Astrocyte (in vitro differentiated cells and primary cell): ENCODE data around the gene RPS6KA3. TPM values are rescaled to one million over a fixed set of nuclear protein-coding genes. Genes with fewer than 3 reads are reported as not detected.
A peak's percentile ranks its signal among the peaks of the same experiment; 100 is the strongest.

Source experiments
- DNase-seq: peaks from one replicate; pipeline ENCODE4 v3.0.0-alpha.2; 2010; ENCODE audit warnings: low read depth
- FAIRE-seq: peaks from 2 replicates; lab custom pipeline; 2011; peaks lifted over from hg19 to GRCh38; lab: Jason Lieb, UNC
- H2AFZ ChIP-seq: 2 replicates; pipeline ENCODE4 v1.6.0; 2012; ENCODE audit warnings: low read depth, low read length, inconsistent platforms
- H3K27ac ChIP-seq: 2 replicates; pipeline ENCODE4 v1.5.1; 2011; ENCODE audit warnings: low read depth, low read length, inconsistent platforms
- H3K27me3 ChIP-seq: 2 replicates; pipeline ENCODE4 v1.6.0; 2011; ENCODE audit warnings: low read length, inconsistent platforms; ENCODE audit not compliant: insufficient read depth
- H3K36me3 ChIP-seq: 2 replicates; pipeline ENCODE4 v1.5.1; 2011; ENCODE audit warnings: low read length, inconsistent platforms; ENCODE audit not compliant: insufficient read depth
- H3K4me1 ChIP-seq: 2 replicates; pipeline ENCODE4 v1.5.1; 2011; ENCODE audit warnings: low read length, inconsistent platforms; ENCODE audit not compliant: insufficient read depth
- H3K4me2 ChIP-seq: 2 replicates; pipeline ENCODE4 v1.6.0; 2012; ENCODE audit warnings: low read length, inconsistent platforms
- H3K4me3 ChIP-seq: 2 replicates; pipeline ENCODE4 v1.5.1; 2011; ENCODE audit warnings: low read depth, mild to moderate bottlenecking, low read length, inconsistent platforms; ENCODE audit not compliant: insufficient read depth
- H3K79me2 ChIP-seq: 2 replicates; pipeline ENCODE4 v1.6.0; 2012; ENCODE audit warnings: mild to moderate bottlenecking, low read length, inconsistent platforms; ENCODE audit not compliant: insufficient read depth
- H3K9ac ChIP-seq: 2 replicates; pipeline ENCODE4 v1.6.0; 2012; ENCODE audit warnings: mild to moderate bottlenecking, low read length, inconsistent platforms
- H3K9me3 ChIP-seq: 2 replicates; pipeline ENCODE4 v1.5.1; 2012; ENCODE audit warnings: low read depth, mild to moderate bottlenecking, low read length, inconsistent platforms; ENCODE audit not compliant: insufficient read depth
- H4K20me1 ChIP-seq: 2 replicates; pipeline ENCODE4 v1.6.0; 2012; ENCODE audit warnings: low read length, inconsistent platforms; ENCODE audit not compliant: insufficient read depth
- H3K27ac Mint-ChIP-seq: one replicate; pipeline ENCODE4 v1.8.0; 2021; ENCODE audit warnings: mild to moderate bottlenecking, mixed read lengths; ENCODE audit not compliant: unreplicated experiment
- H3K27me3 Mint-ChIP-seq: one replicate; pipeline ENCODE4 v1.8.0; 2021; ENCODE audit warnings: low read depth, mixed read lengths; ENCODE audit not compliant: unreplicated experiment
- H3K36me3 Mint-ChIP-seq: one replicate; pipeline ENCODE4 v1.8.0; 2021; ENCODE audit warnings: low read depth, mixed read lengths; ENCODE audit not compliant: unreplicated experiment
- H3K4me1 Mint-ChIP-seq: one replicate; pipeline ENCODE4 v1.8.0; 2021; ENCODE audit warnings: low read depth, mixed read lengths; ENCODE audit not compliant: unreplicated experiment
- H3K4me3 Mint-ChIP-seq: one replicate; pipeline ENCODE4 v1.8.0; 2021; ENCODE audit warnings: mild to moderate bottlenecking, moderate library complexity, mixed read lengths; ENCODE audit not compliant: unreplicated experiment
- H3K9me3 Mint-ChIP-seq: one replicate; pipeline ENCODE4 v1.8.0; 2021; ENCODE audit warnings: mild to moderate bottlenecking, mixed read lengths; ENCODE audit not compliant: unreplicated experiment
- EZH2 ChIP-seq: IDR thresholded peaks from 2 replicates; pipeline ENCODE4 v1.6.1; 2012; ENCODE audit warnings: mild to moderate bottlenecking, low read length, inconsistent platforms; ENCODE audit not compliant: insufficient read depth
- total RNA-seq: library from RNA; stranded (reverse); gene quantifications from 2 replicates; pipeline ENCODE4 v1.2.1, GENCODE V29; 2021
- TF ChIP-seq, protein P1 (sequence below): IDR thresholded peaks from 2 replicates; pipeline ENCODE4 v1.5.1; 2011; ENCODE audit warnings: low read depth, mild to moderate bottlenecking, inconsistent platforms, low read length, moderate library complexity; ENCODE audit not compliant: insufficient read depth

Gene RPS6KA3
- total RNA-seq, 1 donor from 2014 or later = 34.3 TPM

DNA sequence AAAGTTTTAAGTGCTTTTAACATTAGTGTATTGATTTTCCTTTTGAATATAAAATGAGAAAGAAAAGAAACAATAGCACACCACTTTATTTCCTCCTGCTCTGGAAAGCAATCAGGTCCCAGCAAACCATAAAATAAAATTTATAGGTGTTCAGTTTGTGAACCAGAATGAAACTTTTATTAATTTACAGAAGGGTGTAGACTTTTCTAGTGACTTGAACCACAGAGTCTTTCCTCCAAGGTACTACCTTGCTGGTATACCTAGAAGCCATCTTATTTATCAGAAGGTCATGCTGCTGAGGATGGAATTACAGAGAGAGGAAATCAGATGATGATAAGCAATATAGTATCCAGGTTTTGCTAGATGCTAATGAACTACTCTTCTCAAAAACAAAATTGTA is 27.6 kb upstream of the RPS6KA3 start:
- Histone ChIP-seq H4K20me1 (no peaks in the 10 kb centered on the region), H3K4me3 (no peak overlapping the region), H2AFZ (no peak overlapping the region), H3K27me3 (no peaks in the 10 kb centered on the region), H3K4me1 (no peaks in the 10 kb centered on the region), H3K4me2 (no peak overlapping the region), H3K36me3 (no peaks in the 10 kb centered on the region), H3K9me3 (no peaks in the 10 kb centered on the region), H3K9ac (no peak overlapping the region), H3K27ac (no peak overlapping the region), H3K79me2 (no peaks in the 10 kb centered on the region)
- Mint-ChIP-seq H3K9me3 (no peaks in the 10 kb centered on the region), H3K27ac (no peak overlapping the region), H3K4me3 (no peak overlapping the region), H3K27me3 (peaks cover 2% of the 10 kb centered on the region), H3K4me1 (no peaks in the 10 kb centered on the region), H3K36me3 (no peaks in the 10 kb centered on the region)
- FAIRE-seq = no peak
- TF ChIP-seq, protein P1, sequence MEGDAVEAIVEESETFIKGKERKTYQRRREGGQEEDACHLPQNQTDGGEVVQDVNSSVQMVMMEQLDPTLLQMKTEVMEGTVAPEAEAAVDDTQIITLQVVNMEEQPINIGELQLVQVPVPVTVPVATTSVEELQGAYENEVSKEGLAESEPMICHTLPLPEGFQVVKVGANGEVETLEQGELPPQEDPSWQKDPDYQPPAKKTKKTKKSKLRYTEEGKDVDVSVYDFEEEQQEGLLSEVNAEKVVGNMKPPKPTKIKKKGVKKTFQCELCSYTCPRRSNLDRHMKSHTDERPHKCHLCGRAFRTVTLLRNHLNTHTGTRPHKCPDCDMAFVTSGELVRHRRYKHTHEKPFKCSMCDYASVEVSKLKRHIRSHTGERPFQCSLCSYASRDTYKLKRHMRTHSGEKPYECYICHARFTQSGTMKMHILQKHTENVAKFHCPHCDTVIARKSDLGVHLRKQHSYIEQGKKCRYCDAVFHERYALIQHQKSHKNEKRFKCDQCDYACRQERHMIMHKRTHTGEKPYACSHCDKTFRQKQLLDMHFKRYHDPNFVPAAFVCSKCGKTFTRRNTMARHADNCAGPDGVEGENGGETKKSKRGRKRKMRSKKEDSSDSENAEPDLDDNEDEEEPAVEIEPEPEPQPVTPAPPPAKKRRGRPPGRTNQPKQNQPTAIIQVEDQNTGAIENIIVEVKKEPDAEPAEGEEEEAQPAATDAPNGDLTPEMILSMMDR = no peak
- TF ChIP-seq EZH2 = no peak
- no peak for DNase-seq

DNA sequence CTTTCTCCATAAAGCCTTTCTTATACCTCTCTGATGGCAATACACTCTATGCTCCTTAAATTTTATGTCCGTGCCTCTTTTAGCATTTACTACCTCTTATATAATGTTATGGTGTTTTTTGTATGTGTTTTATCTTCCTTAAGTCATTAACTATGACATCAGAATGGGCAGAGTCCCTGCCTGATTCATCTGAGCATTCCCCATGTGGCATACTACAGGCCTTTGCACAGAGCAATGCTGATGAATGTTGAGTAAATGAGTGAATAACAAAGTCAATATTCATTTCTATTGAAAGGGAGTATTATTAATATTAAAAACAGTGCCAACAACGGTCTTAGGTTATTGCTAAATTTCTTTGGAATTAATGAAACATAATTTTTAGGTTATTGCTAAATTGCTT is 18.8 kb upstream of the RPS6KA3 start:
- no peak overlapping the region for H3K4me2 ChIP-seq
- no peak overlapping the region for H3K9ac ChIP-seq
- Mint-ChIP-seq H3K36me3 (no peaks in the 10 kb centered on the region), H3K4me3 (no peak overlapping the region), H3K9me3 (peaks cover 2% of the 10 kb centered on the region), H3K27ac (no peak overlapping the region), H3K4me1 (peaks cover 5% of the 10 kb centered on the region), H3K27me3 (no peaks in the 10 kb centered on the region)
- H3K79me2 ChIP-seq = no peaks in the 10 kb centered on the region
- H3K36me3 ChIP-seq = no peaks in the 10 kb centered on the region
- H3K4me1 ChIP-seq = no peaks in the 10 kb centered on the region
- no peaks in the 10 kb centered on the region for H3K9me3 ChIP-seq
- no peak for FAIRE-seq
- H3K27ac ChIP-seq = no peak overlapping the region
- H3K27me3 ChIP-seq = no peaks in the 10 kb centered on the region
- no peak overlapping the region for H3K4me3 ChIP-seq
- DNase-seq = no peak
- H2AFZ ChIP-seq = no peak overlapping the region
- H4K20me1 ChIP-seq = no peaks in the 10 kb centered on the region
- no peak for TF ChIP-seq EZH2
- TF ChIP-seq, protein P1 = no peak

DNA sequence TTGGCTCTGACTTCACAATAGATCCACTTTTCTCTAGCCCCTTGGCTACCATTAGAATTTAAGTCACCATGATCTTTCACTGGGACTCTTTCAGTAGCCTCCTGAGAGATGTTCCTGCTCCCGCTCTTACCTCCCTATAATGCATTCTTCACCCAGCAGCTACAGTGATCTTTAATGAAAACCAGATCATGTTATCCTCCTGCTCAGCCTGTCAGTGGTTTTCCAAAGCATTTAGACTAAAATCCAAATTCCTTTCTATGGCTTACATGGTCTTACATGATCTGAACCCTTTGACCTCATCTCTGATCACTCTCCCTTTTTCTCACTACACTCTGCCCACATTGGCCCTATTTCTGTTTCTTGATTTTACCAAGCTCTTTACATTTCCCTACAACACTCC is 18.3 kb upstream of the RPS6KA3 start:
- Mint-ChIP-seq H3K27ac (no peak overlapping the region), H3K27me3 (no peaks in the 10 kb centered on the region), H3K9me3 (peaks cover 2% of the 10 kb centered on the region), H3K4me3 (no peak overlapping the region), H3K36me3 (no peaks in the 10 kb centered on the region), H3K4me1 (peaks cover 5% of the 10 kb centered on the region)
- Histone ChIP-seq H4K20me1 (no peaks in the 10 kb centered on the region), H3K9me3 (no peaks in the 10 kb centered on the region), H3K27me3 (no peaks in the 10 kb centered on the region), H3K4me2 (no peak overlapping the region), H2AFZ (no peak overlapping the region), H3K27ac (no peak overlapping the region), H3K36me3 (no peaks in the 10 kb centered on the region), H3K4me3 (no peak overlapping the region), H3K4me1 (no peaks in the 10 kb centered on the region), H3K9ac (no peak overlapping the region), H3K79me2 (no peaks in the 10 kb centered on the region)
- FAIRE-seq (peak; percentile 62), DNase-seq (no peak)
- no peak for TF ChIP-seq EZH2
- TF ChIP-seq, protein P1 = no peak
